Mesenchymal stem cell (in vitro differentiated cells and primary cell): ENCODE data around the gene RALGAPA2.

Experiments
- DNase-seq: peaks from one replicate; pipeline ENCODE4 v3.0.0-alpha.2; 2013
- H2AFZ ChIP-seq: one replicate; pipeline ENCODE4 v1.6.1; 2013; ENCODE audit warnings: low read depth, mild to moderate bottlenecking, control low read depth, inconsistent platforms, low read length, moderate library complexity
- H2AK5ac ChIP-seq: 2 replicates; pipeline ENCODE4 v1.6.1; 2013; ENCODE audit warnings: low read length, moderate library complexity, mild to moderate bottlenecking, inconsistent platforms; ENCODE audit not compliant: severe bottlenecking
- H2BK120ac ChIP-seq: one replicate; pipeline ENCODE4 v1.6.1; 2013; ENCODE audit warnings: low read depth, mild to moderate bottlenecking, inconsistent platforms, low read length, moderate library complexity
- H2BK12ac ChIP-seq, 2 experiments: one replicate each; pipeline ENCODE4 v1.6.1; 2013; ENCODE audit warnings: inconsistent platforms in 2 of 2, low read length in 2 of 2, mild to moderate bottlenecking in 2 of 2, moderate library complexity in 2 of 2, control low read depth in 1 of 2
- H2BK15ac ChIP-seq: one replicate; pipeline ENCODE4 v1.6.1; 2013; ENCODE audit warnings: mild to moderate bottlenecking, low read depth, inconsistent platforms; ENCODE audit not compliant: poor library complexity, severe bottlenecking
- H2BK5ac ChIP-seq: 2 replicates; pipeline ENCODE4 v1.6.1; 2013; ENCODE audit warnings: low read depth, mild to moderate bottlenecking, low read length, control low read depth, inconsistent platforms; ENCODE audit not compliant: poor library complexity, severe bottlenecking
- H3K14ac ChIP-seq, 2 experiments: one replicate each; pipeline ENCODE4 v1.6.1; 2013; ENCODE audit warnings: inconsistent platforms in 2 of 2, low read length in 2 of 2, control low read depth in 1 of 2, mild to moderate bottlenecking in 1 of 2, moderate library complexity in 1 of 2
- H3K18ac ChIP-seq, 2 experiments: one replicate each; pipeline ENCODE4 v1.6.1; 2013; ENCODE audit warnings: inconsistent platforms in 2 of 2, low read length in 2 of 2, control low read depth in 1 of 2, low read depth in 1 of 2, mild to moderate bottlenecking in 1 of 2
- H3K23ac ChIP-seq, 2 experiments: one replicate each; pipeline ENCODE4 v1.6.1; 2013; ENCODE audit warnings: inconsistent platforms in 2 of 2, low read length in 2 of 2, mild to moderate bottlenecking in 2 of 2, moderate library complexity in 2 of 2, control low read depth in 1 of 2
- H3K27ac ChIP-seq: 2 replicates; pipeline ENCODE4 v1.5.1; 2013; ENCODE audit warnings: mild to moderate bottlenecking, moderate library complexity, low read length, control low read depth, inconsistent platforms; ENCODE audit not compliant: poor library complexity, severe bottlenecking
- H3K27me3 ChIP-seq, 2 experiments: 2 replicates each; pipeline versions ENCODE4 v1.6.1 to v1.7.0; 2013; ENCODE audit warnings: low read length in 2 of 2, mild to moderate bottlenecking in 2 of 2, moderate library complexity in 2 of 2, control low read depth in 1 of 2, inconsistent platforms in 1 of 2; ENCODE audit not compliant: control insufficient read depth in 1 of 2, insufficient read depth in 1 of 2
- H3K36me3 ChIP-seq, 2 experiments: 2 replicates each; pipeline versions ENCODE4 v1.6.1 to v1.7.0; 2013; ENCODE audit warnings: low read length in 2 of 2, control low read depth in 1 of 2, inconsistent platforms in 1 of 2, low read depth in 1 of 2, mild to moderate bottlenecking in 1 of 2; ENCODE audit not compliant: insufficient read depth in 2 of 2, control insufficient read depth in 1 of 2
- H3K4ac ChIP-seq, 2 experiments: one replicate each; pipeline ENCODE4 v1.6.1; 2013; ENCODE audit warnings: inconsistent platforms in 2 of 2, low read length in 2 of 2, mild to moderate bottlenecking in 2 of 2, moderate library complexity in 2 of 2, control low read depth in 1 of 2, low read depth in 1 of 2
- H3K4me1 ChIP-seq: 2 replicates; pipeline ENCODE4 v1.6.1; 2013; ENCODE audit warnings: low read depth, low read length, control low read depth; ENCODE audit not compliant: control insufficient read depth, insufficient read depth
- H3K4me2 ChIP-seq: 2 replicates; pipeline ENCODE4 v1.6.1; 2013; ENCODE audit warnings: low read length, mild to moderate bottlenecking, inconsistent platforms; ENCODE audit not compliant: poor library complexity, severe bottlenecking
- H3K4me3 ChIP-seq, 2 experiments: 2 replicates each; pipeline versions ENCODE4 v1.5.1 to v1.7.0; 2013; ENCODE audit warnings: low read length in 2 of 2, mild to moderate bottlenecking in 2 of 2, control low read depth in 1 of 2, low read depth in 1 of 2; ENCODE audit not compliant: insufficient read depth in 1 of 2
- H3K79me1 ChIP-seq: replicated peaks from 2 replicates; pipeline ENCODE4 v1.6.1; 2013; ENCODE audit warnings: mild to moderate bottlenecking, control low read depth, low read length, inconsistent platforms; ENCODE audit not compliant: poor library complexity, severe bottlenecking
- H3K9ac ChIP-seq: 2 replicates; pipeline ENCODE4 v1.7.0; 2013; ENCODE audit warnings: mild to moderate bottlenecking, low read length, moderate library complexity
- H3K9me3 ChIP-seq: 2 replicates; pipeline ENCODE4 v1.7.0; 2013; ENCODE audit warnings: mild to moderate bottlenecking, low read length; ENCODE audit not compliant: control insufficient read depth
- H4K8ac ChIP-seq: one replicate; pipeline ENCODE4 v1.6.1; 2013; ENCODE audit warnings: inconsistent platforms, mild to moderate bottlenecking, low read length, moderate library complexity
- H4K91ac ChIP-seq: one replicate; pipeline ENCODE4 v1.6.1; 2013; ENCODE audit warnings: mild to moderate bottlenecking, low read length, inconsistent platforms
- WGBS: methylation state at CpG from one replicate; pipeline ENCODE4 v1.1.7; 2013; ENCODE audit warnings: mixed read lengths; 5-methylcytosine and 5-hydroxymethylcytosine counted together

Gene RALGAPA2

GRCh38 chr20:20370094-20370575, 342.3 kb downstream of the RALGAPA2 start:
- Histone ChIP-seq H4K91ac (no peak overlapping the region), H3K9me3 (no peaks in the 10 kb centered on the region), H3K9ac (no peak overlapping the region), H4K8ac (no peak overlapping the region), H3K4me3 (no peak overlapping the region), H2BK5ac (no peak overlapping the region), H3K79me1 (no peaks in the 10 kb centered on the region), H2BK120ac (no peak overlapping the region), H3K27me3 (peaks cover 81 to 87% of the 10 kb centered on the region in 2 experiments), H3K14ac (no peak overlapping the region), H3K4me2 (no peak overlapping the region), H2BK15ac (no peak overlapping the region), H3K27ac (no peak overlapping the region), H2AFZ (no peak overlapping the region), H3K18ac (no peak overlapping the region), H3K23ac (no peak overlapping the region), H2BK12ac (no peak overlapping the region), H3K4ac (no peak overlapping the region), H3K36me3 (no peaks in the 10 kb centered on the region), H2AK5ac (no peak overlapping the region), H3K4me1 (peaks cover 32% of the 10 kb centered on the region)
- no peak for DNase-seq
- WGBS = 4% methylated on average over 7 of the region's 10 CpGs

GRCh38 chr20:20369250-20370093, 343.0 kb downstream of the RALGAPA2 start:
- Histone ChIP-seq H3K18ac (no peak overlapping the region), H2AFZ (no peak overlapping the region), H3K4me1 (peaks cover 33% of the 10 kb centered on the region), H3K9me3 (no peaks in the 10 kb centered on the region), H3K9ac (no peak overlapping the region), H3K14ac (no peak overlapping the region), H3K36me3 (no peaks in the 10 kb centered on the region), H2AK5ac (no peak overlapping the region), H2BK12ac (no peak overlapping the region), H2BK15ac (no peak overlapping the region), H2BK120ac (no peak overlapping the region), H3K4ac (no peak overlapping the region), H3K79me1 (no peaks in the 10 kb centered on the region), H3K4me3 (no peak overlapping the region), H3K23ac (no peak overlapping the region), H4K8ac (no peak overlapping the region), H3K27ac (no peak overlapping the region), H2BK5ac (no peak overlapping the region), H3K27me3 (peaks cover 81 to 87% of the 10 kb centered on the region in 2 experiments), H3K4me2 (peak overlapping the region; percentile 56), H4K91ac (no peak overlapping the region)
- no peak for DNase-seq
- WGBS = 1% methylated on average over 70 of the region's 86 CpGs

DNA sequence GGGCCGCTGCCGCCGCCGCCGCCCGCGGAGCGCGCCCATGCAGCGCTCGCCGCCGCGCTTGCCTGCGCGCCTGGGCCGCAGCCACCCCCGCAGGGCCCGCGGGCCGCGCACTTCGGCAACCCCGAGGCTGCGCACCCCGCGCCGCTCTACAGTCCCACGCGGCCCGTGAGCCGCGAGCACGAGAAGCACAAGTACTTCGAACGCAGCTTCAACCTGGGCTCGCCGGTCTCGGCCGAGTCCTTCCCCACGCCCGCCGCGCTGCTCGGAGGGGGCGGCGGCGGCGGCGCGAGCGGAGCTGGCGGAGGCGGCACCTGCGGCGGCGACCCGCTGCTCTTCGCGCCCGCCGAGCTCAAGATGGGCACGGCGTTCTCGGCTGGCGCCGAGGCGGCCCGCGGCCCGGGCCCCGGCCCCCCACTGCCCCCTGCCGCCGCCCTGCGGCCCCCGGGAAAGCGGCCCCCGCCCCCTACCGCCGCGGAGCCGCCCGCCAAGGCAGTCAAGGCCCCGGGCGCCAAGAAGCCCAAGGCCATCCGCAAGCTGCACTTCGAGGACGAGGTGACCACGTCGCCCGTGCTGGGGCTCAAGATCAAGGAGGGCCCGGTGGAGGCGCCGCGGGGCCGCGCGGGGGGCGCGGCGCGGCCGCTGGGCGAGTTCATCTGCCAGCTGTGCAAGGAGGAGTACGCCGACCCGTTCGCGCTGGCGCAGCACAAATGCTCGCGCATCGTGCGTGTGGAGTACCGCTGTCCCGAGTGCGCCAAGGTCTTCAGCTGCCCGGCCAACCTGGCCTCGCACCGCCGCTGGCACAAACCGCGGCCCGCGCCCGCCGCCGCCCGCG, 343.8 kb downstream of the RALGAPA2 start:
- no peak overlapping the region for H3K18ac ChIP-seq
- no peaks in the 10 kb centered on the region for H3K9me3 ChIP-seq
- H3K4me3 ChIP-seq = peak overlapping the region in 1 of 2 experiments; percentile 33
- no peaks in the 10 kb centered on the region for H3K36me3 ChIP-seq
- peaks cover 41% of the 10 kb centered on the region for H3K4me1 ChIP-seq
- H2BK15ac ChIP-seq = no peak overlapping the region
- no peak overlapping the region for H3K27ac ChIP-seq
- no peak overlapping the region for H3K9ac ChIP-seq
- no peak overlapping the region for H3K14ac ChIP-seq
- H2AK5ac ChIP-seq = no peak overlapping the region
- H3K27me3 ChIP-seq = peaks cover 81 to 87% of the 10 kb centered on the region in 2 experiments
- WGBS = 1% methylated on average over 27 of the region's 130 CpGs
- H3K4ac ChIP-seq = no peak overlapping the region
- no peak overlapping the region for H2BK12ac ChIP-seq
- H2AFZ ChIP-seq = no peak overlapping the region
- no peak overlapping the region for H2BK120ac ChIP-seq
- H3K23ac ChIP-seq = no peak overlapping the region
- no peak for DNase-seq
- no peaks in the 10 kb centered on the region for H3K79me1 ChIP-seq
- H4K8ac ChIP-seq = no peak overlapping the region
- H3K4me2 ChIP-seq = peak overlapping the region; percentile 76
- no peak overlapping the region for H2BK5ac ChIP-seq
- H4K91ac ChIP-seq = no peak overlapping the region
